Suprapubic skin (tissue), 4 donors: Measurements from ENCODE around the gene SLC34A3.

Experiments used
- EP300 ChIP-seq: sonication (generic); formaldehyde crosslinking; IDR thresholded peaks from one replicate; pipeline ENCODE4 v1.6.1; 2017; ENCODE audit warnings: antibody characterized with exemption
- POLR2A ChIP-seq, 2 donors: fragments of 450-650 bp; IDR thresholded peaks; one replicate each; pipeline ENCODE4 v1.6.1; 2017; ENCODE audit warnings: antibody characterized with exemption in 2 of 2, mild to moderate bottlenecking in 2 of 2, moderate library complexity in 2 of 2
- POLR2AphosphoS5 ChIP-seq, 3 donors: sonication (generic); formaldehyde crosslinking; IDR thresholded peaks; one replicate each; pipeline ENCODE4 v1.6.1; 2017; ENCODE audit warnings: antibody characterized with exemption in 3 of 3

DNA sequence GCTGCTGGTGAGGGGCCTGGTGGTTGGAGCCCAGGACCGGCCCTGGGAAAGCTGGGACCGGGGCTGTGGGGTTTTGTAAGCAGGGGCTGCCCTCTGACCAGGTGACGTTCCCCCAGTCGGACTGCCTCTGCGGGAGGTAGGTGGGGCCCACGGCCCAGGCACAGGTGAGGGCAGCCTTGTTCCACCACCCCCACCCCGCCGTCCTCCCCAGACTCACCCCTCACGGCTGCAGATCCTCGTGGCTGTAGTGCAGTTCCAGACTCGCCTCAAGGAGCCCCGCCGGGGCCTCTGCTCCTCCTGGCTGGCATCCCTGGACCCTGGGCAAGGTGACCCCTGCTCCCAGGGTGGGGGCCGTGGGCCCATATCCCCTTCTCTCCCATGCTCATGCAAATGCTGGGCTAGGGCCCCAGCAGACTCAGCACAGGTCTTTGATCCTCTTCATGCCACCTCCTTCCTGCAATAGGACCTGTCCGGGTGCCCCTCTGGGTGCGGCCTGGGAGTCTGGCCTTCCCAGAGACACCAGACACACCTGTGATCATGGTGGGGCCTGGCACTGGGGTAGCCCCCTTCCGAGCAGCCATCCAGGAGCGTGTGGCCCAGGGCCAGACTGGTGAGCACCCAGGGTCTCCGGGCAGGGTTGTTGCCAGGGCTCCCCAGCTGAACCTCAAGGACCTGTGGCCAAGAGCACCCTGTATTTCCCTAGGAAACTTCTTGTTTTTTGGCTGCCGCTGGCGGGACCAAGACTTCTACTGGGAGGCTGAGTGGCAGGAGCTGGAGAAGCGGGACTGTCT is 15.3 kb upstream of the SLC34A3 start:
- TF ChIP-seq POLR2A (IDR thresholded peaks at IDR 0.05) (no peak), EP300 (no peak), POLR2AphosphoS5 (IDR thresholded peaks at IDR 0.05) (no peak)
